HepG2 (cell line): Measurements from ENCODE around the gene NOL12. TPM values are rescaled to one million over a fixed set of nuclear protein-coding genes. Genes with fewer than 3 reads are reported as not detected.

Source experiments
- CTCF ChIP-seq: sonication (generic); formaldehyde crosslinking; IDR thresholded peaks from 2 replicates; pipeline ENCODE4 v1.5.0; 2020; ENCODE audit warnings: mild to moderate bottlenecking, missing genetic modification reagents, moderate library complexity
- HIC2 ChIP-seq: sonication (generic); formaldehyde crosslinking; IDR thresholded peaks from 2 replicates; pipeline ENCODE4 v1.9.0; 2022; ENCODE audit warnings: low read depth, missing genetic modification reagents
- LCORL ChIP-seq, 2 experiments: fragments of 450-650 bp in 1 of 2; sonication (generic) in 1 of 2; formaldehyde crosslinking in 1 of 2; IDR thresholded peaks; 2 replicates each; pipeline versions ENCODE4 v1.5.0 to v1.6.1; 2017 to 2020; ENCODE audit warnings: antibody characterized with exemption in 1 of 2, missing genetic modification reagents in 1 of 2
- NFATC3 ChIP-seq: sonication (generic); formaldehyde crosslinking; IDR thresholded peaks from 2 replicates; pipeline ENCODE4 v1.5.1; 2020; ENCODE audit warnings: mild to moderate bottlenecking, missing genetic modification reagents
- PRMT3 ChIP-seq: sonication (generic); formaldehyde crosslinking; IDR thresholded peaks from 2 replicates; pipeline ENCODE4 v1.8.1; 2022; ENCODE audit warnings: low read depth, mild to moderate bottlenecking, moderate library complexity, missing genetic modification reagents, borderline replicate concordance
- SAP130 ChIP-seq: IDR thresholded peaks from 2 replicates; pipeline ENCODE4 v1.6.1; 2016; ENCODE audit warnings: low read depth
- TEAD3 ChIP-seq: optimal IDR thresholded peaks from 2 replicates; pipeline ENCODE3; 2016; ENCODE audit warnings: borderline replicate concordance
- XRCC5 ChIP-seq: fragments of 200-400 bp; formaldehyde crosslinking; optimal IDR thresholded peaks from 2 replicates; pipeline ENCODE3; 2017; ENCODE audit warnings: mild to moderate bottlenecking, low read length
- ZBED4 ChIP-seq: sonication (generic); formaldehyde crosslinking; IDR thresholded peaks from 2 replicates; pipeline ENCODE4 v1.4.0; 2020; ENCODE audit warnings: missing genetic modification reagents, borderline replicate concordance
- ZFX ChIP-seq: sonication (generic); formaldehyde crosslinking; IDR thresholded peaks from 2 replicates; pipeline ENCODE4 v1.4.0; 2020; ENCODE audit warnings: mild to moderate bottlenecking, low read depth, missing genetic modification reagents, moderate library complexity
- ZNF468 ChIP-seq: sonication (generic); formaldehyde crosslinking; IDR thresholded peaks from 2 replicates; pipeline ENCODE4 v1.8.0; 2022; ENCODE audit warnings: mild to moderate bottlenecking, moderate library complexity, missing genetic modification reagents
- ZNF501 ChIP-seq: sonication (generic); formaldehyde crosslinking; IDR thresholded peaks from 2 replicates; pipeline ENCODE4 v1.5.1; 2020; ENCODE audit warnings: mild to moderate bottlenecking, moderate library complexity, missing genetic modification reagents
- ZNF564 ChIP-seq: sonication (generic); formaldehyde crosslinking; IDR thresholded peaks from 2 replicates; pipeline ENCODE4 v1.8.1; 2023; ENCODE audit warnings: mild to moderate bottlenecking, missing genetic modification reagents
- polyA plus RNA-seq, 8 experiments: library from polyadenylated mRNA; depleted of rRNA in 3 of 8; stranded (reverse) in 7 of 8; unstranded in 1 of 8; fragments of >200 nt; fragmentation: Illumina TruSeq in 4 of 8; extraction: Trizol in 4 of 8; gene quantifications; 2 replicates each; pipeline versions ENCODE4 v1.2.1 to v1.2.3, GENCODE V29; 2011 to 2016; ENCODE audit warnings: low read depth in 4 of 8, missing spikeins in 1 of 8, mixed read lengths in 1 of 8; ENCODE audit not compliant: insufficient read depth in 1 of 8
- total RNA-seq, 5 experiments: library from RNA; depleted of rRNA; stranded (reverse); fragments of >200 nt; fragmentation: Illumina TruSeq; extraction: Trizol; gene quantifications; 2 replicates each; pipeline ENCODE4 v1.2.3, GENCODE V29; 2016; ENCODE audit warnings: low read depth in 1 of 5
- TF ChIP-seq, protein P1 (sequence below), 2 experiments: sonication (generic) in 1 of 2; formaldehyde crosslinking in 1 of 2; IDR thresholded peaks; 2 replicates each; pipeline versions ENCODE4 v1.4.0 to v1.6.1; 2018 to 2020; ENCODE audit warnings: missing genetic modification reagents in 2 of 2, borderline replicate concordance in 1 of 2, low read depth in 1 of 2, mild to moderate bottlenecking in 1 of 2, missing biosample characterization in 1 of 2
- TF ChIP-seq, protein P2 (sequence below): IDR thresholded peaks from 2 replicates; pipeline ENCODE4 v1.6.1; 2012; ENCODE audit warnings: inconsistent platforms

The NOL12 gene
- total and polyA plus RNA-seq, 2 of the 13 experiments (the other 11 are each of a cell fraction or from before 2014, with no cell fraction given) = 14.3 to 31.4 TPM

- TF ChIP-seq LCORL (IDR thresholded peaks at IDR 0.05) = no peak
- TF ChIP-seq LCORL (CRISPR knock-in tag; IDR thresholded peaks at IDR 0.05) = peak; percentile 71; the same call in 1 of the 2 replicates
- TF ChIP-seq ZNF501 (CRISPR knock-in tag) = peak; percentile 13; the same call in 1 of the 2 replicates
- TF ChIP-seq PRMT3 (CRISPR knock-in tag) = no peak
- TF ChIP-seq, protein P1, sequence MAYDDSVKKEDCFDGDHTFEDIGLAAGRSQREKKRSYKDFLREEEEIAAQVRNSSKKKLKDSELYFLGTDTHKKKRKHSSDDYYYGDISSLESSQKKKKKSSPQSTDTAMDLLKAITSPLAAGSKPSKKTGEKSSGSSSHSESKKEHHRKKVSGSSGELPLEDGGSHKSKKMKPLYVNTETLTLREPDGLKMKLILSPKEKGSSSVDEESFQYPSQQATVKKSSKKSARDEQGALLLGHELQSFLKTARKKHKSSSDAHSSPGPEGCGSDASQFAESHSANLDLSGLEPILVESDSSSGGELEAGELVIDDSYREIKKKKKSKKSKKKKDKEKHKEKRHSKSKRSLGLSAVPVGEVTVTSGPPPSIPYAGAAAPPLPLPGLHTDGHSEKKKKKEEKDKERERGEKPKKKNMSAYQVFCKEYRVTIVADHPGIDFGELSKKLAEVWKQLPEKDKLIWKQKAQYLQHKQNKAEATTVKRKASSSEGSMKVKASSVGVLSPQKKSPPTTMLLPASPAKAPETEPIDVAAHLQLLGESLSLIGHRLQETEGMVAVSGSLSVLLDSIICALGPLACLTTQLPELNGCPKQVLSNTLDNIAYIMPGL (CRISPR knock-in tag; IDR thresholded peaks at IDR 0.05; ENCODE audit: borderline replicate concordance in 1 of 2, low read depth in 1 of 2) = peak in 1 of 2 experiments; percentile 48; a peak in 1 of 4 replicates
- 0 out of 2 replicates have a peak, but pooled peaks have one; percentile 38 for TF ChIP-seq ZBED4
- no peak for TF ChIP-seq NFATC3 (CRISPR knock-in tag)
- no peak for TF ChIP-seq HIC2 (CRISPR knock-in tag)
- TF ChIP-seq CTCF (CRISPR knock-in tag) = peak; percentile 93
- TF ChIP-seq, protein P2, sequence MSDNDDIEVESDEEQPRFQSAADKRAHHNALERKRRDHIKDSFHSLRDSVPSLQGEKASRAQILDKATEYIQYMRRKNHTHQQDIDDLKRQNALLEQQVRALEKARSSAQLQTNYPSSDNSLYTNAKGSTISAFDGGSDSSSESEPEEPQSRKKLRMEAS = 0 out of 2 replicates have a peak, but pooled peaks have one; percentile 17
- TF ChIP-seq XRCC5 = peak; percentile 72
- no peak for TF ChIP-seq ZNF468
- no peak for TF ChIP-seq ZNF564 (CRISPR knock-in tag)
- TF ChIP-seq ZFX = peak; percentile 43; the same call in 1 of the 2 replicates
- peak; percentile 34 for TF ChIP-seq TEAD3 (CRISPR knock-in tag)
- TF ChIP-seq SAP130 = peak; percentile 52; the same call in 1 of the 2 replicates
Measured at GRCh38 chr22:37681556-37682049, 4.5 kb upstream of the NOL12 start (continued).
